Testis (tissue), 3 donors: ENCODE results near the gene GSAP. TPM values are rescaled to one million over a fixed set of nuclear protein-coding genes. Genes with fewer than 3 reads are reported as not detected.

Source experiments
- DNase-seq: peaks from one replicate; pipeline ENCODE4 v3.0.0-alpha.2; 2019
- H3K27ac ChIP-seq, 2 donors: fragments of 200-600 bp; sonication (generic); one replicate each; pipeline ENCODE4 v1.5.1; 2019
- H3K27me3 ChIP-seq: fragments of 200-600 bp; sonication (generic); one replicate; pipeline ENCODE4 v1.5.1; 2019
- H3K36me3 ChIP-seq: fragments of 200-600 bp; sonication (generic); one replicate; pipeline ENCODE4 v1.5.1; 2017; ENCODE audit warnings: low read depth; ENCODE audit errors: missing control alignments
- H3K4me1 ChIP-seq: fragments of 200-600 bp; sonication (generic); one replicate; pipeline ENCODE4 v1.5.1; 2019
- H3K4me3 ChIP-seq, 2 donors: fragments of 200-600 bp; sonication (generic); one replicate each; pipeline ENCODE4 v1.5.1; 2017 to 2019
- H3K9me3 ChIP-seq: fragments of 200-600 bp; sonication (generic); one replicate; pipeline ENCODE4 v1.5.1; 2017
- CTCF ChIP-seq, 3 experiments: fragments of 450-650 bp in 2 of 3; fragments of 200-600 bp in 1 of 3; sonication (generic) in 1 of 3; IDR thresholded peaks; one replicate each; pipeline ENCODE4 v1.5.1; 2016 to 2019; ENCODE audit warnings: antibody characterized with exemption in 3 of 3, mild to moderate bottlenecking in 2 of 3, moderate library complexity in 1 of 3
- POLR2A ChIP-seq: fragments of 450-650 bp; IDR thresholded peaks from one replicate; pipeline ENCODE4 v1.6.1; 2017; ENCODE audit warnings: antibody characterized with exemption, mild to moderate bottlenecking, moderate library complexity
- WGBS, 2 donors: methylation state at CpG; one replicate each; pipeline ENCODE4 v1.1.5; 2018; 5-methylcytosine and 5-hydroxymethylcytosine counted together
- intact Hi-C: fragments of 100-400 bp; cut with DNase I; formaldehyde crosslinking; loops from one replicate; pipeline ENCODE4 v1.15.1; 2023; ENCODE audit warnings: low total_unique reads
- polyA plus RNA-seq: library from polyadenylated mRNA; stranded (reverse); fragments of 350-450 nt; fragmentation: Illumina TruSeq; extraction: RNeasy Lipid Tissue Mini Kit (QIAGEN cat#74804); gene quantifications from one replicate; pipeline ENCODE4 v1.2.3, GENCODE V29; 2014; ENCODE audit warnings: low read depth, low replicate concordance; ENCODE audit not compliant: insufficient read depth
- total RNA-seq, 2 donors: library from RNA; depleted of rRNA; stranded (reverse); fragments of >200 nt; gene quantifications; one replicate each; pipeline ENCODE4 v1.2.3, GENCODE V29; 2016

GSAP gene
- total and polyA plus RNA-seq, 3 donors from 2014 or later = 6.0 to 16.2 (median 14.6) TPM

GRCh38 chr7:77329466-77330168 lies 86.5 kb downstream of the GSAP start:
- no peak overlapping the region for H3K4me3 ChIP-seq
- no peaks in the 10 kb centered on the region for H3K36me3 ChIP-seq
- intact Hi-C loops = no loop called here
- 92% methylated on average over 4 of the region's 4 CpGs for WGBS, 2 donors
- H3K9me3 ChIP-seq = no peaks in the 10 kb centered on the region
- DNase-seq = no peak
- peaks cover 20% of the 10 kb centered on the region for H3K4me1 ChIP-seq
- H3K27ac ChIP-seq = peak overlapping the region in 1 of 2 donors; percentile 42
- H3K27me3 ChIP-seq = no peaks in the 10 kb centered on the region
- TF ChIP-seq POLR2A (no peak), CTCF (IDR thresholded peaks at IDR 0.05) (no peak)

- Histone ChIP-seq H3K27me3 (no peaks in the 10 kb centered on the region), H3K27ac (peak overlapping the region in 1 of 2 donors; percentile 69), H3K4me3 (no peak overlapping the region), H3K4me1 (peaks cover 20% of the 10 kb centered on the region), H3K9me3 (no peaks in the 10 kb centered on the region), H3K36me3 (no peaks in the 10 kb centered on the region)
- TF ChIP-seq CTCF (IDR thresholded peaks at IDR 0.05) (no peak), POLR2A (no peak)
- intact Hi-C loops = no loop called here
- no peak for DNase-seq
- 28 to 57% methylated on average over 1 of the region's 1 CpG for WGBS, 2 donors
Observed at GRCh38 chr7:77328669-77329068, 87.5 kb downstream of the GSAP start.

- Histone ChIP-seq H3K27ac (peak overlapping the region in 1 of 2 donors; percentile 69), H3K36me3 (no peaks in the 10 kb centered on the region), H3K9me3 (no peaks in the 10 kb centered on the region), H3K4me3 (no peak overlapping the region), H3K4me1 (peaks cover 20% of the 10 kb centered on the region), H3K27me3 (no peaks in the 10 kb centered on the region)
- DNase-seq = no peak
- intact Hi-C loops = no loop called here
- WGBS, 2 donors = 27 to 45% methylated on average over 6 of the region's 6 CpGs
- TF ChIP-seq POLR2A = no peak
- no peak for TF ChIP-seq CTCF (IDR thresholded peaks at IDR 0.05)
Observed at GRCh38 chr7:77327932-77328628, 88.1 kb downstream of the GSAP start.

- Histone ChIP-seq H3K36me3 (no peaks in the 10 kb centered on the region), H3K4me1 (peaks cover 20% of the 10 kb centered on the region), H3K4me3 (no peak overlapping the region), H3K9me3 (no peaks in the 10 kb centered on the region), H3K27me3 (no peaks in the 10 kb centered on the region), H3K27ac (peak overlapping the region in 1 of 2 donors; percentile 69)
- 33 to 35% methylated on average over 11 to 12 of the region's 12 CpGs for WGBS, 2 donors
- intact Hi-C loops = no loop called here
- peak; percentile 49 for DNase-seq
- no peak for TF ChIP-seq CTCF (IDR thresholded peaks at IDR 0.05)
- no peak for TF ChIP-seq POLR2A
Observed at GRCh38 chr7:77327067-77327931, 88.8 kb downstream of the GSAP start.
